Posterior cingulate gyrus (tissue), 11 donors: ENCODE results near the gene GSTM1.

ENCODE experiments used
- DNase-seq, 10 donors: peaks; one replicate each; pipeline versions ENCODE4 v3.0.0 to v3.0.0-alpha.2; 2020 to 2021; ENCODE audit warnings: mixed read lengths in 3 of 10
- intact Hi-C: fragments of 100-400 bp; cut with DNase I; formaldehyde crosslinking; loops from one replicate; pipeline ENCODE4 v1.15.1; 2023

GSTM1 gene

GRCh38 chr1:109687641-109688499 is at the start of gene GSTM1:
Gene GSTM1, plus strand, starts transcription at chr1:109687817. Its CDS starts 57 bp downstream, at chr1:109687874.
- intact Hi-C loops, result no loop called here
- peak in 6 of 10 donors; percentile 40 to 93 (median 63) for DNase-seq

- DNase-seq, result peak in 2 of 10 donors; percentile 20 to 50
- intact Hi-C loops, result no loop called here
Measured at GRCh38 chr1:109639063-109639840, 48.4 kb upstream of the GSTM1 start.

- peak in 1 of 10 donors; percentile 67 for DNase-seq
- intact Hi-C loops, result loop anchor here (1.0 kb wide), 2 partner anchors 133 to 344 kb away; partner anchors contain the start of gene AHCYL1
Measured at GRCh38 chr1:109639841-109640184, 47.8 kb upstream of the GSTM1 start.

- intact Hi-C loops, result loop anchor here (1.0 kb wide), 2 partner anchors 133 to 344 kb away; partner anchors contain the start of gene AHCYL1
- DNase-seq, result peak; percentile 65 to 97 (median 91)
Measured at GRCh38 chr1:109640285-109640865, 47.2 kb upstream of the GSTM1 start.

- DNase-seq, result peak in 1 of 10 donors; percentile 8
- intact Hi-C loops, result no loop called here
Measured at GRCh38 chr1:109641078-109641740, 46.4 kb upstream of the GSTM1 start.

- intact Hi-C loops, result no loop called here
- no peak for DNase-seq
Measured at GRCh38 chr1:109641861-109642260, 45.8 kb upstream of the GSTM1 start.

GRCh38 chr1:109642626-109643025 is 45.0 kb upstream of the GSTM1 start:
- intact Hi-C loops, result no loop called here
- DNase-seq, result no peak

GRCh38 chr1:109643385-109644230 is 44.0 kb upstream of the GSTM1 start:
- peak in 9 of 10 donors; percentile 59 to 87 (median 74) for DNase-seq
- intact Hi-C loops, result no loop called here

- DNase-seq, result no peak
- intact Hi-C loops, result no loop called here
Measured at GRCh38 chr1:109644670-109645069, 42.9 kb upstream of the GSTM1 start.

- intact Hi-C loops, result no loop called here
- peak in 1 of 10 donors; percentile 22 for DNase-seq
Measured at GRCh38 chr1:109649491-109649914, 38.1 kb upstream of the GSTM1 start.

- intact Hi-C loops, result no loop called here
- DNase-seq, result no peak
Measured at GRCh38 chr1:109650609-109651008, 37.0 kb upstream of the GSTM1 start.

GRCh38 chr1:109652402-109652801 is 35.2 kb upstream of the GSTM1 start:
- no peak for DNase-seq
- intact Hi-C loops, result no loop called here

- intact Hi-C loops, result no loop called here
- no peak for DNase-seq
Measured at GRCh38 chr1:109653306-109653705, 34.3 kb upstream of the GSTM1 start.

GRCh38 chr1:109654519-109654918 is 33.1 kb upstream of the GSTM1 start:
- intact Hi-C loops, result no loop called here
- peak in 2 of 10 donors; percentile 24 to 75 for DNase-seq

GRCh38 chr1:109655615-109656519 is 31.8 kb upstream of the GSTM1 start, which contains the start of gene GSTM4:
Gene GSTM4, plus strand, starts transcription at chr1:109656099. Its CDS starts 291 bp downstream, at chr1:109656390.
- intact Hi-C loops, result no loop called here
- DNase-seq, result peak; percentile 62 to 94 (median 78)

- peak in 1 of 10 donors; percentile 50 for DNase-seq
- intact Hi-C loops, result no loop called here
Measured at GRCh38 chr1:109657395-109657794, 30.2 kb upstream of the GSTM1 start.

GRCh38 chr1:109657970-109658369 is 29.6 kb upstream of the GSTM1 start:
- intact Hi-C loops, result no loop called here
- DNase-seq, result peak in 1 of 10 donors; percentile 48

GRCh38 chr1:109658533-109659042 is 29.0 kb upstream of the GSTM1 start:
- intact Hi-C loops, result no loop called here
- peak in 1 of 10 donors; percentile 10 for DNase-seq
